H1 (cell line): ENCODE results near the gene SPATA21.

ENCODE experiments used
- CEBPB ChIP-seq: IDR thresholded peaks from 2 replicates; pipeline ENCODE4 v1.6.1; 2012; ENCODE audit warnings: low read depth, low read length
- EGR1 ChIP-seq: IDR thresholded peaks from 2 replicates; pipeline ENCODE4 v1.6.1; 2011; ENCODE audit warnings: low read depth, low read length, borderline replicate concordance
- EP300 ChIP-seq, 2 experiments: IDR thresholded peaks; 1 replicate in 1 of 2; 2 replicates in 1 of 2; pipeline ENCODE4 v1.6.1; 2011 to 2012; ENCODE audit warnings: low read depth in 2 of 2, low read length in 2 of 2, mild to moderate bottlenecking in 2 of 2, borderline replicate concordance in 1 of 2, inconsistent platforms in 1 of 2, moderate library complexity in 1 of 2
- KDM1A ChIP-seq: fragments of 200-600, 300-600 bp; sonication (generic); IDR thresholded peaks from 2 replicates; pipeline ENCODE4 v1.7.1; 2016; ENCODE audit warnings: mild to moderate bottlenecking, low read length, borderline replicate concordance
- POLR2A ChIP-seq, 2 experiments: IDR thresholded peaks; 1 replicate in 1 of 2; 2 replicates in 1 of 2; pipeline ENCODE4 v1.6.1; 2011; ENCODE audit warnings: low read depth in 2 of 2, low read length in 2 of 2, mild to moderate bottlenecking in 2 of 2; ENCODE audit errors: control extremely low read depth in 1 of 2
- POLR2AphosphoS5 ChIP-seq: IDR thresholded peaks from 2 replicates; pipeline ENCODE4 v1.6.1; 2011; ENCODE audit warnings: low read depth, low read length
- RBBP5 ChIP-seq: IDR thresholded peaks from 2 replicates; pipeline ENCODE4 v1.7.1; 2012; ENCODE audit warnings: low read depth, mild to moderate bottlenecking, inconsistent platforms, low read length, moderate library complexity, borderline replicate concordance
- TAF1 ChIP-seq: IDR thresholded peaks from 2 replicates; pipeline ENCODE4 v1.6.1; 2011; ENCODE audit warnings: mild to moderate bottlenecking, low read depth, low read length
- TBP ChIP-seq: IDR thresholded peaks from 2 replicates; pipeline ENCODE4 v1.6.1; 2011; ENCODE audit warnings: low read depth, low read length, improper control_type of control experiment
- TF ChIP-seq, protein P1 (sequence below), 3 experiments: IDR thresholded peaks; 1 replicate in 2 of 3; 2 replicates in 1 of 3; pipeline versions ENCODE4 v1.5.1 to v1.6.1; 2011; ENCODE audit warnings: low read length in 3 of 3, mild to moderate bottlenecking in 3 of 3, inconsistent platforms in 2 of 3, low read depth in 1 of 3, moderate library complexity in 1 of 3; ENCODE audit not compliant: insufficient read depth in 1 of 3; ENCODE audit errors: control extremely low read depth in 1 of 3

DNA sequence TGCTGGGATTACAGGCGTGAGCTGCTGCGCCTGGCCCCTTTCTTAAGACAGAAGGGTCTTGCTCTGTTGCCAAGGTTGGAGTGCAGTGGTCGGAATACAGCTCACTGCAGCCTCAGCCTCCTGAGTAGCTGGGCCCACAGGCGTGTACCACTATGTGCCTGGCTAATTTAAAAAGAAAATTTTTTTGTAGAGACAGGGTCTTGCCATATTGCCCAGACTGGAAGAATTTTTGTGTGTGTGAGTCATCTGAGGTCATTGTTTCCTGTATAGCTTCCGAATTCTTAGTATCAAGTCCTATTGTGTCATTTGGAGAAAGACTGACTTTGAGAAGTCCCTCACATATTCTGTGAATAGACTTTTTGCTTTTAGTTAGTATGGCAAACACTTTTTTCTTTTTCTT, 65.5 kb downstream of the SPATA21 start:
- TF ChIP-seq EP300 (IDR thresholded peaks at IDR 0.05; ENCODE audit: borderline replicate concordance in 1 of 2, low read depth in 2 of 2, low read length in 2 of 2) (no peak), TBP (no peak), EGR1 (no peak), RBBP5 (no peak), POLR2A (IDR thresholded peaks at IDR 0.05; ENCODE audit: control extremely low read depth in 1 of 2, low read depth in 2 of 2, low read length in 2 of 2) (no peak), KDM1A (no peak), POLR2AphosphoS5 (no peak), TAF1 (no peak), CEBPB (no peak)
- TF ChIP-seq, protein P1, sequence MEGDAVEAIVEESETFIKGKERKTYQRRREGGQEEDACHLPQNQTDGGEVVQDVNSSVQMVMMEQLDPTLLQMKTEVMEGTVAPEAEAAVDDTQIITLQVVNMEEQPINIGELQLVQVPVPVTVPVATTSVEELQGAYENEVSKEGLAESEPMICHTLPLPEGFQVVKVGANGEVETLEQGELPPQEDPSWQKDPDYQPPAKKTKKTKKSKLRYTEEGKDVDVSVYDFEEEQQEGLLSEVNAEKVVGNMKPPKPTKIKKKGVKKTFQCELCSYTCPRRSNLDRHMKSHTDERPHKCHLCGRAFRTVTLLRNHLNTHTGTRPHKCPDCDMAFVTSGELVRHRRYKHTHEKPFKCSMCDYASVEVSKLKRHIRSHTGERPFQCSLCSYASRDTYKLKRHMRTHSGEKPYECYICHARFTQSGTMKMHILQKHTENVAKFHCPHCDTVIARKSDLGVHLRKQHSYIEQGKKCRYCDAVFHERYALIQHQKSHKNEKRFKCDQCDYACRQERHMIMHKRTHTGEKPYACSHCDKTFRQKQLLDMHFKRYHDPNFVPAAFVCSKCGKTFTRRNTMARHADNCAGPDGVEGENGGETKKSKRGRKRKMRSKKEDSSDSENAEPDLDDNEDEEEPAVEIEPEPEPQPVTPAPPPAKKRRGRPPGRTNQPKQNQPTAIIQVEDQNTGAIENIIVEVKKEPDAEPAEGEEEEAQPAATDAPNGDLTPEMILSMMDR (IDR thresholded peaks at IDR 0.05; ENCODE audit: control extremely low read depth in 1 of 3, insufficient read depth in 1 of 3, low read depth in 1 of 3, low read length in 3 of 3) = no peak
